IPS-11a (cell line): ENCODE measurements around the gene MPZL1.

Experiments used
- H3K4me3 ChIP-seq: one replicate; pipeline ENCODE4 v1.5.1; 2013; ENCODE audit warnings: low read depth, low read length, control low read depth

Gene MPZL1

GRCh38 chr1:167721617-167722151, at the start of gene MPZL1:
TSS of gene MPZL1 (plus strand) at chr1:167721982. CDS start at chr1:167722152, 170 bp downstream.
- H3K4me3 ChIP-seq: peak within 1 kb of the TSS; percentile 75

- H3K4me3 ChIP-seq: no peak overlapping the region
Observed at GRCh38 chr1:167672831-167673230, 49.0 kb upstream of the MPZL1 start.

GRCh38 chr1:167673265-167673664, 48.5 kb upstream of the MPZL1 start:
- no peak overlapping the region for H3K4me3 ChIP-seq

- no peak overlapping the region for H3K4me3 ChIP-seq
Observed at GRCh38 chr1:167674156-167674555, 47.6 kb upstream of the MPZL1 start.

GRCh38 chr1:167675440-167675839, 46.3 kb upstream of the MPZL1 start:
- no peak overlapping the region for H3K4me3 ChIP-seq

GRCh38 chr1:167676205-167676915, 45.4 kb upstream of the MPZL1 start:
- no peak overlapping the region for H3K4me3 ChIP-seq

GRCh38 chr1:167676916-167677848, 44.6 kb upstream of the MPZL1 start:
- no peak overlapping the region for H3K4me3 ChIP-seq

GRCh38 chr1:167678422-167678821, 43.4 kb upstream of the MPZL1 start:
- no peak overlapping the region for H3K4me3 ChIP-seq

- H3K4me3 ChIP-seq: no peak overlapping the region
Observed at GRCh38 chr1:167678838-167679237, 42.9 kb upstream of the MPZL1 start.

GRCh38 chr1:167679714-167680113, 42.1 kb upstream of the MPZL1 start:
- no peak overlapping the region for H3K4me3 ChIP-seq

GRCh38 chr1:167681024-167681423, 40.8 kb upstream of the MPZL1 start:
- no peak overlapping the region for H3K4me3 ChIP-seq

GRCh38 chr1:167681451-167682098, 40.2 kb upstream of the MPZL1 start:
- H3K4me3 ChIP-seq: no peak overlapping the region

GRCh38 chr1:167683226-167683625, 38.6 kb upstream of the MPZL1 start:
- no peak overlapping the region for H3K4me3 ChIP-seq

GRCh38 chr1:167683641-167684502, 37.9 kb upstream of the MPZL1 start:
- H3K4me3 ChIP-seq: no peak overlapping the region

- no peak overlapping the region for H3K4me3 ChIP-seq
Observed at GRCh38 chr1:167685844-167686243, 35.9 kb upstream of the MPZL1 start.

- H3K4me3 ChIP-seq: no peak overlapping the region
Observed at GRCh38 chr1:167687919-167688519, 33.8 kb upstream of the MPZL1 start.

- H3K4me3 ChIP-seq: no peak overlapping the region
Observed at GRCh38 chr1:167689567-167689920, 32.2 kb upstream of the MPZL1 start.

- H3K4me3 ChIP-seq: no peak overlapping the region
Observed at GRCh38 chr1:167690053-167690452, 31.7 kb upstream of the MPZL1 start.

GRCh38 chr1:167693425-167694045, 28.2 kb upstream of the MPZL1 start:
- no peak overlapping the region for H3K4me3 ChIP-seq

GRCh38 chr1:167694691-167695090, 27.1 kb upstream of the MPZL1 start:
- H3K4me3 ChIP-seq: no peak overlapping the region
